HL-60/S4 treated with phorbol 12-myristate 13-acetate at 8.2 ng/mL for 4 days and 3 days (cell line): ENCODE measurements around the gene ORAI3.

Source experiments
- in situ Hi-C: fragments of 300-500 bp; cut with MboI; formaldehyde crosslinking; loops from 2 replicates; pipeline ENCODE4 v1.15.0; 2022; ENCODE audit warnings: low sequenced_read_pairs

Gene ORAI3

GRCh38 chr16:30985401-30986128 lies 36.7 kb downstream of the ORAI3 start:
- in situ Hi-C loops = loop anchor here (25.0 kb wide), 1 partner anchor 477 kb away; the partner anchor contains the start of genes ARMC5 and TGFB1I1

DNA sequence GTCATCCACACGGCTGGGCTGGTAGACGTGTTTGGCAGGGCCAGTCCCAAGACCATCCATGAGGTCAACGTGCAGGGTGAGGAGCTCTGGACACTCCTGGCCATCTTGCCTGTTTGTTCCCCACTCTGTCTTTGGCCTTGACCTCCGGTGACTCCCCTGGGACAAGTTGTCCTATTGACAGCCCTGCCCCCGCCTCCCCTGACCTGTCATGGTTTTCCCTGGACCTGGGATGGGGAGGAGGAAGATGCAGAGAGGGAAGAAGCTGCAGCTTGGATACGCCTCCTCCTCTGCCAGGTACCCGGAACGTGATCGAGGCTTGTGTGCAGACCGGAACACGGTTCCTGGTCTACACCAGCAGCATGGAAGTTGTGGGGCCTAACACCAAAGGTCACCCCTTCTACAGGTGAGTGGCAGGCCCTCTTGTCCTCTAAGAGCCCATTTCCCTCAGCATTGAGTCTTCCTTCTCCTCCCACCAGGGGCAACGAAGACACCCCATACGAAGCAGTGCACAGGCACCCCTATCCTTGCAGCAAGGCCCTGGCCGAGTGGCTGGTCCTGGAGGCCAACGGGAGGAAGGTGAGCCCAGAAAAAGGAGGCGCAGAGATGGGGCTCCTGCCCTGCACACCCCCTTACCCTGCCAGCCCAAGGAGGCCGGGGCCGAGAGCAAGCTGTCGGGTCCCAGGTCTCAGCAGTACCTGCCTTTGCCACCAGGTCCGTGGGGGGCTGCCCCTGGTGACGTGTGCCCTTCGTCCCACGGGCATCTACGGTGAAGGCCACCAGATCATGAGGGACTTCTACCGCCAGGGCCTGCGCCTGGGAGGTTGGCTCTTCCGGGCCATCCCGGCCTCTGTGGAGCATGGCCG lies 37.5 kb downstream of the ORAI3 start:
- in situ Hi-C loops = loop anchor here (25.0 kb wide), 1 partner anchor 476 kb away; the partner anchor contains the start of genes ARMC5 and TGFB1I1

- in situ Hi-C loops = loop anchor here (25.0 kb wide), 1 partner anchor 475 kb away; the partner anchor contains the start of genes ARMC5 and TGFB1I1
These were observed 38.8 kb downstream of the ORAI3 start for GRCh38 chr16:30987581-30988190.

DNA sequence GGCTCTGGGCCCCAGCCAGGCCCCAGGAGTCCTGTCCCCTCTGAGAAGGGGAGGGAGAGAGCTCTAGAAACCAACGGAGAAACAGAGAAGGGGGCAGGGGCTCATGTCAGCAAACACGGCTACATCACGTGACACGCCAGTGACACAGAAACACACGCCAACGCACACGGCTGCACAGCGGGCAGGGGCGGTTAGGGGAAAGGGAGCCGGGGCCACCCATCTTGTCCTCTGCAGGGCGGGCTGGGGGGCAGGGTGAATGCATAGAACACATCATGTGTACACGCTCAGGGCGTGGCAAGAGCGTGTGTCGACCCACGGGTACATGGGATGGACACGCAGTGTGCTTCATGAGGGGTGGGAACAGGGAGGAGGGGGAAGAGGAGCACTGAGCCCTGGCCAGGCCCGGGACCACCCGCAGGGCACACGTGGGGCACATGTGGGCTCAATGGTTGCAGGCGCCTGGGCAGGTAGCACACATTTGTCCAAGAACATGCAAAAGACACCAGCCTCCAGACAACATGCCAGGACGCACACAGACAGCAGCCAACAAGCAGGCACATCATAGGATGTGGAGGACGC lies 40.7 kb downstream of the ORAI3 start:
- in situ Hi-C loops = loop anchor here (25.0 kb wide), 1 partner anchor 473 kb away; the partner anchor contains the start of genes ARMC5 and TGFB1I1

DNA sequence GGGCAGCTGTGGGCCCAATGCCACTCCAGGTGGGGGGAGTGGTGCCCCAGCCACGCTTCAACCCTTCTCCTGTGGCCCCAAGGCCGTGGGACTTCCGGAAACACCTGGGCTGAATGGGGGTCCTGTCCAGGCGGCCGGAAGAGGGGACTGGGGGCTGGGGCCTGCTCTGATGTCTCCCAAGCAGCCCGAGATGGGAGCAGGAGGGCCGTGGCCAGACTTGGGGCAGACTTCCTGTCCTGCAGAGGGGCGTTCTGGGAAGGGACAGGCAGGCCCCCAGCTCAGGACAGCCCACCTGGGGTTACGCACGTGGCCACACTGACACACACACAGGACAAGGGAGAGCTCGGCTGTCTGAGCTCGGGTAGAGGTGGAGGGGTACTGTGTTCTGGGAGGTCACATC lies 41.2 kb downstream of the ORAI3 start:
- in situ Hi-C loops = loop anchor here (25.0 kb wide), 1 partner anchor 472 kb away; the partner anchor contains the start of genes ARMC5 and TGFB1I1

GRCh38 chr16:30991052-30991451 lies 42.2 kb downstream of the ORAI3 start:
- in situ Hi-C loops = loop anchor here (25.0 kb wide), 1 partner anchor 471 kb away; the partner anchor contains the start of genes ARMC5 and TGFB1I1

GRCh38 chr16:30992276-30992780 lies 43.5 kb downstream of the ORAI3 start:
- in situ Hi-C loops = loop anchor here (25.0 kb wide), 1 partner anchor 470 kb away; the partner anchor contains the start of genes ARMC5 and TGFB1I1

- in situ Hi-C loops = loop anchor here (25.0 kb wide), 1 partner anchor 469 kb away; the partner anchor contains the start of genes ARMC5 and TGFB1I1
These were observed 44.3 kb downstream of the ORAI3 start for GRCh38 chr16:30992931-30993816.

GRCh38 chr16:30995927-30996323 lies 47.1 kb downstream of the ORAI3 start:
- in situ Hi-C loops = loop anchor here (25.0 kb wide), 1 partner anchor 466 kb away; the partner anchor contains the start of genes ARMC5 and TGFB1I1

- in situ Hi-C loops = loop anchor here (25.0 kb wide), 1 partner anchor 466 kb away; the partner anchor contains the start of genes ARMC5 and TGFB1I1
These were observed 47.6 kb downstream of the ORAI3 start for GRCh38 chr16:30996324-30996984.

- in situ Hi-C loops = loop anchor here (25.0 kb wide), 1 partner anchor 465 kb away; the partner anchor contains the start of genes ARMC5 and TGFB1I1
These were observed 48.3 kb downstream of the ORAI3 start for GRCh38 chr16:30996985-30997724.

DNA sequence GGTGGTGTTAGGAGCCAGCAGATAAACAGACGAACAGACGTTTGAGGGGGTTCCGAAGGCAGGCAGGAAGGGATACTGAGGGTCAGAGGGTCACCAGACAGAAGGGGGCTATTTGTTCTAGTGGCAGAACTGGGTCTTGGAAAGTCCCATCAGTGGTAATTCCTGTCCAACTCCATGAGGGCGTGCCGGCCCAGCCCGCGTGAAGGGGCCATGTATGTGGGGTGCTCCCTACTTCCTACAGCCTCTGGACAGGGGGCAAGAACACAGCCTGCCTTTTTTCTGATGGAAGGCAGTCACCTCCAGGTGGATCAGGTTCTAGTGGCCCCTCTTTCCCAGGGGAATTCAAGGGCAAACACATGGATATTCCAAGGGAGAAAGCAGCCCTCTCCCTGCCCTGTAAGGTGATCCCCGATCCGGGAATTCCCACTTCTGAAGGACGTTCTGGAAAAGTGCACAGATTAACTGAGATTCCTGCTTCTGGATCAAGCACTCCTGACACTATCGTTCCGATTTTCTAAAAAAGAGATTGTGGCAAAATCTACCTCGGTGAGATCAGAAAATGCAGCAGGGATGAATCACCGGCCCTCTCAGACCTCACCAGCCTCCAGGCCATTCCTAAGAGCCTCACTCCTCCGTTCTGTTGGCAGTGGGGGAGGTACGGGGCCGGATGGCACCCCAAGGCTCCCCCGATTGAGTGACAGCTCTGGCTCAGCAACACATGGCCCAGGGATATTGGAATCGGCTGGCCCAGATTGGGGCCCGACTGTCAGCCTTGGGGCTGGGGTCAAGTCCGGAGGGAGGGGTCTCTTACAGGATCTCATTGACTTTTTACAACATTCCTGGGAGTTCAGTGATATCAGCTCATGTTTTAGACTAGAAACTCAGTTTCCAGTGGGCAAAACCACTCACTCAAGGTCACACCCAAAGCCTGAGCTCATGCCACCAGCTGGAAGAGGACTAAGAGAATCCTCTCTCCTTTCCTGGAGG lies 49.1 kb downstream of the ORAI3 start:
- in situ Hi-C loops = loop anchor here (25.0 kb wide), 1 partner anchor 464 kb away; the partner anchor contains the start of genes ARMC5 and TGFB1I1

GRCh38 chr16:30998852-30999761 lies 50.2 kb downstream of the ORAI3 start:
- in situ Hi-C loops = loop anchor here (25.0 kb wide), 1 partner anchor 463 kb away; the partner anchor contains the start of genes ARMC5 and TGFB1I1

DNA sequence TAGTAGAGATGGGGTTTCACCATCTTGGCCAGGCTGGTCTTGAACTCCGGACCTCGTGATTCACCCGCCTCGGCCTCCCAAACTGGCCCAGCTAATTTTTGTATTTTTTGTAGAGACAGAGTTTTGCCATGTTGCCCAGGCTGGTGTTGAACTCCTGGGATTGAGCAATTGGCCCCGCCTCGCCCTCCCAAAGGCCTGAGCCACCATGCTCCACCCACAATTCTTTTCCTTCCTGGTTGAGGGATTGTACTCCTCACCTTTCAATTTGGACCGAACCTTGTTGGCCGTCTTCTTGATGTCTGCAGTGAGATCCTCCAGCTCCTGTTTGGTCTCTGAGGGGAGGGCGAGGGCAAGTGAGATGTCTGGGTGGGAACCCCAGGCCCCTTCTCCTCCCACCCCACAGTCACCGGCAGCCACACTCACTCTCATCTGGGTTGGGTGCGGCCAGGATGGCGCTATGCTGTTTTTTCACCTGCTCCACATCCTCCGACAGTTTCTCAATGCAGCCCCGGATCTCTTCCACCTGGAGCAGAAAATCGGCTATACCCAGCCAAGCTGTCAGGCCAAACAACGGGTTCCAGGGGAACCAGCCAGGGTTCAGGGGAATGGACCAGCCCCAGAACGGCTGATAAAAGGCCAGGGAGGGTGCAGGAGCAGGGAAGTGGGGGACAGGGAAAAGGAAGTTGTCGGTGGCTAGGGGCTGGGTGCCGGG lies 52.0 kb downstream of the ORAI3 start:
- in situ Hi-C loops = no loop called here
